ENCODE measurements around the gene IRX6. TPM values are rescaled to one million over a fixed set of nuclear protein-coding genes. Genes with fewer than 3 reads are reported as not detected.

The IRX6 gene
- total and polyA plus RNA-seq, 8 donors = 0.10 TPM; not detected in 7

GRCh38 chr16:55373489-55373832 is 49.5 kb downstream of the IRX6 start:
- intact Hi-C loops (cut with DNase I; ENCODE audit: low total_unique reads) = no loop called here
- Histone ChIP-seq H3K9me3 (no peaks in the 10 kb centered on the region), H3K27ac (no peak overlapping the region), H3K4me3 (no peak overlapping the region), H3K27me3 (peaks cover 0 to 38% (median 20%) of the 10 kb centered on the region in 3 donors), H3K36me3 (no peaks in the 10 kb centered on the region), H3K4me1 (peaks cover 0 to 8% (median 2%) of the 10 kb centered on the region in 4 donors)
- TF ChIP-seq EP300 (IDR thresholded peaks at IDR 0.05) (no peak), CTCF (IDR thresholded peaks at IDR 0.05) (no peak), POLR2A (IDR thresholded peaks at IDR 0.05) (no peak), POLR2AphosphoS5 (IDR thresholded peaks at IDR 0.05) (no peak)
- no peak for DNase-seq

GRCh38 chr16:55376045-55376444 is 52.0 kb downstream of the IRX6 start:
- H3K27ac ChIP-seq = no peak overlapping the region
- no peaks in the 10 kb centered on the region for H3K36me3 ChIP-seq
- intact Hi-C loops (cut with DNase I; ENCODE audit: low total_unique reads) = no loop called here
- no peaks in the 10 kb centered on the region for H3K9me3 ChIP-seq
- WGBS, 5 donors = 83 to 98% (median 88%) methylated on average over 3 of the region's 3 CpGs
- peaks cover 0 to 3% (median under 1%) of the 10 kb centered on the region in 4 donors for H3K4me1 ChIP-seq
- H3K27me3 ChIP-seq = peaks cover 0 to 25% (median 2%) of the 10 kb centered on the region in 3 donors
- TF ChIP-seq POLR2AphosphoS5 (IDR thresholded peaks at IDR 0.05) (no peak), EP300 (IDR thresholded peaks at IDR 0.05) (no peak), CTCF (IDR thresholded peaks at IDR 0.05) (no peak), POLR2A (IDR thresholded peaks at IDR 0.05) (no peak)
- no peak for DNase-seq
- H3K4me3 ChIP-seq = no peak overlapping the region

GRCh38 chr16:55376567-55377167 is 52.7 kb downstream of the IRX6 start:
- TF ChIP-seq CTCF (IDR thresholded peaks at IDR 0.05) (no peak), POLR2A (IDR thresholded peaks at IDR 0.05) (no peak), EP300 (IDR thresholded peaks at IDR 0.05) (no peak), POLR2AphosphoS5 (IDR thresholded peaks at IDR 0.05) (no peak)
- DNase-seq = no peak
- intact Hi-C loops (cut with DNase I; ENCODE audit: low total_unique reads) = no loop called here
- no peak overlapping the region for H3K27ac ChIP-seq
- peaks cover 0 to 19% (median 0%) of the 10 kb centered on the region in 3 donors for H3K27me3 ChIP-seq
- no peak overlapping the region for H3K4me3 ChIP-seq
- no peaks in the 10 kb centered on the region for H3K9me3 ChIP-seq
- 72 to 84% (median 80%) methylated on average over 7 of the region's 7 CpGs for WGBS, 5 donors
- H3K4me1 ChIP-seq = no peaks in the 10 kb centered on the region
- H3K36me3 ChIP-seq = no peaks in the 10 kb centered on the region

GRCh38 chr16:55377840-55378239 is 53.8 kb downstream of the IRX6 start:
- no peak overlapping the region for H3K4me3 ChIP-seq
- H3K27ac ChIP-seq = no peak overlapping the region
- intact Hi-C loops (cut with DNase I; ENCODE audit: low total_unique reads) = no loop called here
- no peaks in the 10 kb centered on the region for H3K9me3 ChIP-seq
- peaks cover 0 to 13% (median 0%) of the 10 kb centered on the region in 3 donors for H3K27me3 ChIP-seq
- 73 to 79% (median 76%) methylated on average over 6 to 7 of the region's 7 CpGs for WGBS, 5 donors
- H3K4me1 ChIP-seq = no peaks in the 10 kb centered on the region
- no peaks in the 10 kb centered on the region for H3K36me3 ChIP-seq
- TF ChIP-seq CTCF (IDR thresholded peaks at IDR 0.05) (no peak), EP300 (IDR thresholded peaks at IDR 0.05) (no peak), POLR2AphosphoS5 (IDR thresholded peaks at IDR 0.05) (no peak), POLR2A (IDR thresholded peaks at IDR 0.05) (no peak)
- no peak for DNase-seq

Measured in stomach (tissue), 9 donors.